Measurements from ENCODE around the gene NDUFAF8.

NDUFAF8 gene

GRCh38 chr17:81241203-81241602 is 2.1 kb downstream of the NDUFAF8 start:
- DNase-seq: no peak

GRCh38 chr17:81241648-81242420 is 2.7 kb downstream of the NDUFAF8 start:
- DNase-seq: peak; percentile 72 to 79

- DNase-seq: no peak
Observed at GRCh38 chr17:81242421-81243332, 3.6 kb downstream of the NDUFAF8 start.

GRCh38 chr17:81243333-81243664 is 4.2 kb downstream of the NDUFAF8 start:
- no peak for DNase-seq

- DNase-seq: no peak
Observed at GRCh38 chr17:81244358-81245023, 5.4 kb downstream of the NDUFAF8 start.

GRCh38 chr17:81245024-81245664 is 6.0 kb downstream of the NDUFAF8 start:
- DNase-seq: peak in 1 of 2 experiments; percentile 31

- no peak for DNase-seq
Observed at GRCh38 chr17:81245665-81246342, 6.7 kb downstream of the NDUFAF8 start.

GRCh38 chr17:81246343-81246670 is 7.2 kb downstream of the NDUFAF8 start:
- no peak for DNase-seq

- no peak for DNase-seq
Observed at GRCh38 chr17:81246679-81247338, 7.7 kb downstream of the NDUFAF8 start.

GRCh38 chr17:81247339-81247990 is 8.3 kb downstream of the NDUFAF8 start:
- DNase-seq: no peak

GRCh38 chr17:81248649-81249048 is 9.5 kb downstream of the NDUFAF8 start:
- DNase-seq: no peak

GRCh38 chr17:81249223-81250040 is 10.3 kb downstream of the NDUFAF8 start:
- DNase-seq: no peak

GRCh38 chr17:81250286-81251093 is 11.4 kb downstream of the NDUFAF8 start:
- no peak for DNase-seq

- no peak for DNase-seq
Observed at GRCh38 chr17:81251094-81251708, 12.1 kb downstream of the NDUFAF8 start.

GRCh38 chr17:81251709-81252301 is 12.7 kb downstream of the NDUFAF8 start:
- DNase-seq: no peak

GRCh38 chr17:81252326-81252986 is 13.3 kb downstream of the NDUFAF8 start:
- no peak for DNase-seq

GRCh38 chr17:81252987-81253329 is 13.8 kb downstream of the NDUFAF8 start:
- DNase-seq: no peak
